K562 (cell line): ENCODE measurements around the gene CYP2B6. TPM values are rescaled to one million over a fixed set of nuclear protein-coding genes. Genes with fewer than 3 reads are reported as not detected.
A peak's percentile ranks its signal among the peaks of the same experiment; 100 is the strongest.

Experiments used
- ATAC-seq: fragments of 200-7000 bp; cut with Tn5 transposase; 3 replicates; pipeline ENCODE4 v1.9.1; 2020; ENCODE audit warnings: moderate library complexity
- BruUV-seq: library from RNA; stranded (reverse); fragments of 400-500 nt; replicated peaks from 2 replicates; lab custom pipeline; 2021; lab: Mats Ljungman, UMichigan
- CTCF ChIA-PET: fragments of 300-600 bp; formaldehyde crosslinking; extraction: SDS; loops from one replicate; lab custom pipeline; 2021; ENCODE audit warnings: low intra/inter-chr PET ratio; lab: Yijun Ruan, JAX
- POLR2A ChIA-PET: fragments of 300-600, 350-650 bp; sonication (Branson Sonifier 250); formaldehyde crosslinking; extraction: SDS; loops from one replicate; lab custom pipeline; 2021; ENCODE audit warnings: antibody characterized with exemption, inconsistent platforms; lab: Yijun Ruan, JAX
- DNase-seq, 4 experiments: peaks; one replicate each; pipeline versions ENCODE4 v3.0.0 to v3.0.0-alpha.2; 2011 to 2018; ENCODE audit warnings: low spot score in 3 of 4, mixed read lengths in 3 of 4; ENCODE audit errors: extremely low read depth in 1 of 4
- FAIRE-seq: peaks from 2 replicates; lab custom pipeline; 2011; peaks lifted over from hg19 to GRCh38; lab: Jason Lieb, UNC
- H2AFZ ChIP-seq: 2 replicates; pipeline ENCODE4 v1.6.0; 2011; ENCODE audit warnings: low read depth, low read length, control low read depth, inconsistent platforms
- H3K27ac ChIP-seq: fragments of 200-600 bp; 3 replicates; pipeline ENCODE4 v1.8.0; 2011; ENCODE audit warnings: low read depth, mild to moderate bottlenecking, control low read depth, inconsistent platforms, low read length, moderate library complexity, mixed read lengths; ENCODE audit errors: extremely low read depth
- H3K27me3 ChIP-seq, 2 experiments: fragments of 300-600 bp in 1 of 2; 2 replicates in 1 of 2; 3 replicates in 1 of 2; pipeline versions ENCODE4 v1.6.0 to v1.8.0; 2011; ENCODE audit warnings: inconsistent platforms in 2 of 2, low read length in 2 of 2, mild to moderate bottlenecking in 1 of 2, mixed read lengths in 1 of 2, moderate library complexity in 1 of 2; ENCODE audit not compliant: control insufficient read depth in 2 of 2, insufficient read depth in 2 of 2
- H3K36me3 ChIP-seq: fragments of 300-600 bp; 3 replicates; pipeline ENCODE4 v1.8.0; 2011; ENCODE audit warnings: mild to moderate bottlenecking, low read length, inconsistent platforms; ENCODE audit not compliant: control insufficient read depth, insufficient read depth
- H3K4me1 ChIP-seq, 2 experiments: fragments of 200-600 bp in 1 of 2; replicated peaks in 1 of 2; 2 replicates in 1 of 2; 3 replicates in 1 of 2; pipeline versions ENCODE4 v1.5.1 to v1.8.0; 2011; ENCODE audit warnings: inconsistent platforms in 2 of 2, low read length in 2 of 2, mild to moderate bottlenecking in 1 of 2, mixed read lengths in 1 of 2, moderate library complexity in 1 of 2; ENCODE audit not compliant: control insufficient read depth in 2 of 2, insufficient read depth in 2 of 2
- H3K4me2 ChIP-seq: 2 replicates; pipeline ENCODE4 v1.6.1; 2011; ENCODE audit warnings: low read length, control low read depth, inconsistent platforms, mixed read lengths; ENCODE audit not compliant: insufficient read depth
- H3K4me3 ChIP-seq: fragments of 200-600 bp; sonication (generic), shearing (Covaris generic); 2 replicates; pipeline ENCODE4 v1.5.1; 2016; ENCODE audit warnings: control low read depth, inconsistent platforms
- H3K79me2 ChIP-seq: fragments of 200-600 bp; 3 replicates; pipeline ENCODE4 v1.8.0; 2011; ENCODE audit warnings: low read length, inconsistent platforms; ENCODE audit not compliant: control insufficient read depth, insufficient read depth
- H3K9ac ChIP-seq, 2 experiments: 2 replicates each; pipeline versions ENCODE4 v1.6.0 to v1.6.1; 2011; ENCODE audit warnings: low read depth in 2 of 2, low read length in 2 of 2, control low read depth in 1 of 2, inconsistent platforms in 1 of 2, mild to moderate bottlenecking in 1 of 2, mixed read lengths in 1 of 2; ENCODE audit not compliant: insufficient read depth in 1 of 2
- H3K9me1 ChIP-seq: one replicate; pipeline ENCODE4 v1.6.0; 2011; ENCODE audit warnings: inconsistent platforms, mild to moderate bottlenecking, low read length, moderate library complexity; ENCODE audit not compliant: control insufficient read depth, insufficient read depth
- H3K9me3 ChIP-seq: replicated peaks from 2 replicates; pipeline ENCODE4 v1.5.1; 2011; ENCODE audit warnings: low read depth, low read length, inconsistent platforms; ENCODE audit not compliant: control insufficient read depth, insufficient read depth
- H4K20me1 ChIP-seq: replicated peaks from 2 replicates; pipeline ENCODE4 v1.6.1; 2011; ENCODE audit warnings: low read length, inconsistent platforms, mixed read lengths; ENCODE audit not compliant: control insufficient read depth, insufficient read depth
- ARID1B ChIP-seq: fragments of 450-650 bp; IDR thresholded peaks from 2 replicates; pipeline ENCODE4 v1.6.1; 2016; ENCODE audit warnings: antibody characterized with exemption, mild to moderate bottlenecking, inconsistent platforms
- ELF4 ChIP-seq: fragments of 450-650 bp; formaldehyde crosslinking; IDR thresholded peaks from 2 replicates; pipeline ENCODE4 v1.4.0; 2022; ENCODE audit warnings: missing genetic modification characterization
- ETS2 ChIP-seq: IDR thresholded peaks from 2 replicates; pipeline ENCODE4 v1.6.1; 2016; ENCODE audit warnings: borderline replicate concordance, missing genetic modification characterization, mild to moderate bottlenecking, moderate library complexity, missing compliant biosample characterization; ENCODE audit not compliant: poor library complexity, severe bottlenecking
- MTA1 ChIP-seq: fragments of 450-650 bp; IDR thresholded peaks from 2 replicates; pipeline ENCODE4 v1.6.1; 2017; ENCODE audit warnings: borderline replicate concordance
- NR3C1 ChIP-seq: sonication (generic); formaldehyde crosslinking; IDR thresholded peaks from 2 replicates; pipeline ENCODE4 v1.8.1; 2022; ENCODE audit warnings: missing genetic modification reagents
- ZBTB26 ChIP-seq: fragments of 450-650 bp; formaldehyde crosslinking; IDR thresholded peaks from 2 replicates; pipeline ENCODE4 v1.4.0; 2022; ENCODE audit warnings: missing genetic modification characterization
- ZNF197 ChIP-seq: fragments of 200-800 bp; sonication (Bioruptor generic); IDR thresholded peaks from 2 replicates; pipeline ENCODE4 v1.6.1; 2016; ENCODE audit warnings: low read depth, missing genetic modification characterization, missing compliant biosample characterization
- ZNF282 ChIP-seq: sonication (generic); formaldehyde crosslinking; IDR thresholded peaks from 2 replicates; pipeline ENCODE4 v1.8.1; 2023; ENCODE audit warnings: missing genetic modification reagents
- ZNF512 ChIP-seq: IDR thresholded peaks from 2 replicates; pipeline ENCODE4 v1.6.1; 2016; ENCODE audit warnings: missing genetic modification characterization, missing compliant biosample characterization
- WGBS: fragments of 100-300 bp; shearing (Covaris generic); methylation state at CpG from one replicate; pipeline ENCODE4 v1.1.6; 2016; ENCODE audit warnings: low coverage, mixed read lengths; ENCODE audit not compliant: insufficient coverage; ENCODE audit errors: missing lambda C conversion rate; 5-methylcytosine and 5-hydroxymethylcytosine counted together
- in situ Hi-C: fragments of 300-500 bp; cut with MboI; formaldehyde crosslinking; loops from 4 replicates; pipeline ENCODE4 v1.15.0; 2018; ENCODE audit warnings: inconsistent platforms, mixed read lengths
- intact Hi-C: fragments of 100-400 bp; cut with micrococcal nuclease; formaldehyde crosslinking; loops from 2 replicates; pipeline ENCODE4 v1.14.2; 2022
- polyA plus RNA-seq, 8 experiments: library from polyadenylated mRNA; depleted of rRNA in 4 of 8; stranded (reverse) in 5 of 8; unstranded in 3 of 8; fragments of >200 nt; fragmentation: Nextera tagmentation in 2 of 8; fragmentation: Illumina TruSeq in 1 of 8; extraction: Ambion mirVana in 2 of 8; extraction: Trizol in 1 of 8; gene quantifications; 2 replicates each; pipeline versions ENCODE4 v1.2.1 to v1.2.3, GENCODE V29; 2011 to 2014; ENCODE audit warnings: inconsistent platforms in 1 of 8, missing spikeins in 1 of 8
- total RNA-seq, 7 experiments: library from RNA; depleted of rRNA in 6 of 7; stranded (reverse); fragments of >200 nt in 6 of 7; fragmentation: Illumina TruSeq in 2 of 7; extraction: Trizol in 2 of 7; gene quantifications; 2 replicates each; pipeline versions ENCODE4 v1.2.1 to v1.2.3, GENCODE V29; 2011 to 2021; ENCODE audit warnings: low replicate concordance in 1 of 7
- TF ChIP-seq, protein P1 (sequence below): fragments of 200-400 bp; formaldehyde crosslinking; IDR thresholded peaks from 2 replicates; pipeline ENCODE4 v1.6.1; 2017; ENCODE audit warnings: mild to moderate bottlenecking, low read depth, low read length, moderate library complexity

CYP2B6 gene
- total and polyA plus RNA-seq, 9 of the 15 experiments (the other 6 are each of a cell fraction or from before 2014, with no cell fraction given) = 0.04 TPM; not detected in 8

DNA sequence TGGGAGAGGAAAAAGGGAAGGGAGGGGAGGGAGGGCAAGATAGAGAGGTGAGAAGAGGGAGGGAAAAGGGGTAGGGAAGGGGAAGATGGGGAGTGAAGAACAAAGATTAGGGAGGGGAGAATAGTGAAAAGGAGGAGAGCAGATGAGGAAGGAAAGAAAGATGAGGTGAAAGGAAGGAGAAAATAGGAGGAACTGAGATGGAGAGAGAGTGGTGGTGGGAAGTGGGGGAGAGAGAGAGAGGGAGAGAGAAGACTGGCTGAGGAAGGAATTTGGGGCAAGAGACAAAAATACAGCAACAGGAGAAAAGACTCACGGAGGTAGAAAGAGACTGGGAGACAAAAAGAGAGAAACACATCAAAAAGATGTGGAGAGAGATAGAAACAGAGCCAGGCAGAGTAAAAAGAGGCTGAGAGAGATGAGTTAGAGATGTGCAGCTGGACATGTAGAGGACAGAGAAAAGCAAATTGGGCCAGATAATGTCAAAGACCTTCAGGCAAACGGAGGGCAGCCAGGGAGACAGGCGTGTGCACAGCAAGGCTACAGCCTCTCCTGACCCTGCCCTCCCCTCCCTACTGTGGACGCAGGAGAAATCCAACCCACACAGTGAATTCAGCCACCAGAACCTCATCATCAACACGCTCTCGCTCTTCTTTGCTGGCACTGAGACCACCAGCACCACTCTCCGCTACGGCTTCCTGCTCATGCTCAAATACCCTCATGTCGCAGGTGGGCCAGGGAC is 49.4 kb upstream of the CYP2B6 start:
- POLR2A ChIA-PET = interaction anchor here (1.0 kb wide), 1 partner anchor 9 kb away, joined by 4 read pairs; no protein-coding TSS in a partner anchor

More for the DNA sequence above, 49.4 kb upstream of the CYP2B6 start:
- no peak overlapping the region for H2AFZ ChIP-seq
- no peaks in the 10 kb centered on the region for H3K79me2 ChIP-seq
- no peak overlapping the region for H3K4me3 ChIP-seq
- in situ Hi-C loops = no loop called here
- TF ChIP-seq ZBTB26 (0 out of 2 replicates have a peak, but pooled peaks have one; percentile 33), ZNF282 (CRISPR knock-in tag) (no peak), ARID1B (0 out of 2 replicates have a peak, but pooled peaks have one; percentile 12), MTA1 (peak; percentile 52; the same call in 1 of the 2 replicates), ELF4 (CRISPR knock-in tag) (0 out of 2 replicates have a peak, but pooled peaks have one; percentile 56), ZNF512 (tag) (peak; percentile 92), ETS2 (tag) (no peak), ZNF197 (CRISPR knock-in tag) (no peak), NR3C1 (CRISPR knock-in tag) (no peak)
- TF ChIP-seq, protein P1, sequence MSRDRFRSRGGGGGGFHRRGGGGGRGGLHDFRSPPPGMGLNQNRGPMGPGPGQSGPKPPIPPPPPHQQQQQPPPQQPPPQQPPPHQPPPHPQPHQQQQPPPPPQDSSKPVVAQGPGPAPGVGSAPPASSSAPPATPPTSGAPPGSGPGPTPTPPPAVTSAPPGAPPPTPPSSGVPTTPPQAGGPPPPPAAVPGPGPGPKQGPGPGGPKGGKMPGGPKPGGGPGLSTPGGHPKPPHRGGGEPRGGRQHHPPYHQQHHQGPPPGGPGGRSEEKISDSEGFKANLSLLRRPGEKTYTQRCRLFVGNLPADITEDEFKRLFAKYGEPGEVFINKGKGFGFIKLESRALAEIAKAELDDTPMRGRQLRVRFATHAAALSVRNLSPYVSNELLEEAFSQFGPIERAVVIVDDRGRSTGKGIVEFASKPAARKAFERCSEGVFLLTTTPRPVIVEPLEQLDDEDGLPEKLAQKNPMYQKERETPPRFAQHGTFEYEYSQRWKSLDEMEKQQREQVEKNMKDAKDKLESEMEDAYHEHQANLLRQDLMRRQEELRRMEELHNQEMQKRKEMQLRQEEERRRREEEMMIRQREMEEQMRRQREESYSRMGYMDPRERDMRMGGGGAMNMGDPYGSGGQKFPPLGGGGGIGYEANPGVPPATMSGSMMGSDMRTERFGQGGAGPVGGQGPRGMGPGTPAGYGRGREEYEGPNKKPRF = no peak
- no peaks in the 10 kb centered on the region for H3K36me3 ChIP-seq
- 0 out of 2 replicates have a peak overlapping the region, but pooled peaks have one; percentile 7 for H3K4me2 ChIP-seq
- intact Hi-C loops = no loop called here
- FAIRE-seq (no peak), DNase-seq (no peak), ATAC-seq (peak; percentile 46)
- peaks cover 0 to 6% of the 10 kb centered on the region in 2 experiments; a peak in 1 of 5 replicates for H3K4me1 ChIP-seq
- no peaks in the 10 kb centered on the region for H4K20me1 ChIP-seq
- H3K9ac ChIP-seq = no peak overlapping the region
- no peak overlapping the region for H3K27ac ChIP-seq
- no peaks in the 10 kb centered on the region; a peak in 3 of 5 replicates for H3K27me3 ChIP-seq
- BruUV-seq = no TSS peak
- 0% methylated on average over 7 of the region's 9 CpGs for WGBS
- H3K9me1 ChIP-seq = no peaks in the 10 kb centered on the region
- H3K9me3 ChIP-seq = no peaks in the 10 kb centered on the region
- CTCF ChIA-PET = no interaction called here
